Cardiac fibroblast (primary cell): Measurements from ENCODE around the gene KBTBD12.
A peak's percentile ranks its signal among the peaks of the same experiment; 100 is the strongest.
"Not testable (repeated sequence)": the region's sequence is repeated elsewhere in the genome, so short reads cannot be mapped to it uniquely, and the experiment has no call there.

ENCODE experiments used
- DNase-seq, 2 donors: peaks; one replicate each; pipeline versions ENCODE4 v3.0.0 to v3.0.0-alpha.2; 2010; ENCODE audit warnings: low read depth in 2 of 2
- H3K4me3 ChIP-seq, 2 donors: replicated peaks in 1 of 2; 1 replicate in 1 of 2; 2 replicates in 1 of 2; pipeline ENCODE4 v1.5.1; 2011; ENCODE audit warnings: low read depth in 2 of 2, low read length in 2 of 2, mild to moderate bottlenecking in 2 of 2, moderate library complexity in 1 of 2
- CTCF ChIP-seq: IDR thresholded peaks from one replicate; pipeline ENCODE4 v1.5.1; 2011; ENCODE audit warnings: low read depth, mild to moderate bottlenecking, low read length, inconsistent platforms

The KBTBD12 gene

GRCh38 chr3:127911421-127911931 is 3.6 kb upstream of the KBTBD12 start:
- DNase-seq: peak in 1 of 2 donors; percentile 64
- H3K4me3 ChIP-seq: no peak overlapping the region
- TF ChIP-seq CTCF: no peak

GRCh38 chr3:127913841-127914240 is 1.2 kb upstream of the KBTBD12 start:
- not testable (repeated sequence) for DNase-seq

GRCh38 chr3:127914584-127914983 is 448 bp upstream of the KBTBD12 start:
- H3K4me3 ChIP-seq: peak overlapping the region in 1 of 2 donors; percentile 47
- TF ChIP-seq CTCF: no peak
- DNase-seq: no peak

More at GRCh38 chr3:127913841-127914240, 1.2 kb upstream of the KBTBD12 start:
- not testable (repeated sequence) for H3K4me3 ChIP-seq

- TF ChIP-seq CTCF: no peak
- no peak overlapping the region for H3K4me3 ChIP-seq
- DNase-seq: no peak
These were observed 983 bp downstream of the KBTBD12 start for GRCh38 chr3:127915937-127916493.

GRCh38 chr3:127920738-127921137 is 5.7 kb downstream of the KBTBD12 start:
- no peak overlapping the region for H3K4me3 ChIP-seq
- DNase-seq: no peak
- no peak for TF ChIP-seq CTCF

GRCh38 chr3:127923611-127924010 is 8.6 kb downstream of the KBTBD12 start:
- no peak for TF ChIP-seq CTCF
- no peak overlapping the region for H3K4me3 ChIP-seq
- DNase-seq: no peak

- DNase-seq: no peak
- TF ChIP-seq CTCF: no peak
- no peak overlapping the region for H3K4me3 ChIP-seq
These were observed 10.4 kb downstream of the KBTBD12 start for GRCh38 chr3:127925384-127925783.
